GM23338 (cell line): ENCODE results near the gene OIP5.
"Not testable (repeated sequence)": the region's sequence is repeated elsewhere in the genome, so short reads cannot be mapped to it uniquely, and the experiment has no call there.

Experiments used
- CREB1 ChIP-seq: fragments of 250-450 bp; sonication (Bioruptor Pico); IDR thresholded peaks from 2 replicates; pipeline ENCODE4 v1.5.0; 2020; ENCODE audit warnings: low read depth, mild to moderate bottlenecking, moderate library complexity
- EZH2phosphoT487 ChIP-seq: fragments of 200-600 bp; sonication (generic); IDR thresholded peaks from one replicate; pipeline ENCODE4 v1.8.1; 2018; ENCODE audit warnings: antibody characterized with exemption; ENCODE audit not compliant: unreplicated experiment
- POLR2AphosphoS5 ChIP-seq: IDR thresholded peaks from 2 replicates; pipeline ENCODE4 v1.6.1; 2016; ENCODE audit warnings: antibody characterized with exemption, low read depth
- TF ChIP-seq, protein P1 (sequence below), 2 experiments: fragments of 200-600 bp in 1 of 2; sonication (generic) in 1 of 2; conservative IDR thresholded peaks; 2 replicates each; pipeline versions ENCODE4 v1.5.1 to v1.6.1; 2016 to 2017; ENCODE audit warnings: antibody characterized with exemption in 2 of 2, low read depth in 2 of 2, mild to moderate bottlenecking in 2 of 2, moderate library complexity in 1 of 2
- TF ChIP-seq, protein P2 (sequence below): IDR thresholded peaks from one replicate; pipeline ENCODE4 v1.6.1; 2018; ENCODE audit warnings: antibody characterized with exemption; ENCODE audit not compliant: unreplicated experiment

DNA sequence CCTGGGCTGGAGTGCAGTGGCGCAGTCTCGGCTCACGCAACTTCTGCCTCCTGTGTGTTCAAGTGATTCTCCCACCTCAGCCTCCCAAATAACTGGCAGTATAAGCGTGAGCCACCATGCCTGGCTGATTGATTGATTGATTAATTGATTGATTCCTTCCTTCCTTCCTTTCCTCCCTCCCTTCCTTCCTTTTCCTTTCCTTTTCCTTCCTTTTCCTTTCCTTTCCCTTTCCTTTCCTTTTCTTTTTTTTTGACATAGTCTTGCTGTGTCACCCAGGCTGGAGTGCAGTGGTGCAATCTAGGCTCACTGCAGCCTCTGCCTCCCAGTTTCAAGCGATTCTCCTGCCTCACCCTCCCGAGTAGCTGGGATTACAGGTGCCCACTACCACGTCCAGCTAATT, 71.5 kb downstream of the OIP5 start:
- TF ChIP-seq, protein P1, sequence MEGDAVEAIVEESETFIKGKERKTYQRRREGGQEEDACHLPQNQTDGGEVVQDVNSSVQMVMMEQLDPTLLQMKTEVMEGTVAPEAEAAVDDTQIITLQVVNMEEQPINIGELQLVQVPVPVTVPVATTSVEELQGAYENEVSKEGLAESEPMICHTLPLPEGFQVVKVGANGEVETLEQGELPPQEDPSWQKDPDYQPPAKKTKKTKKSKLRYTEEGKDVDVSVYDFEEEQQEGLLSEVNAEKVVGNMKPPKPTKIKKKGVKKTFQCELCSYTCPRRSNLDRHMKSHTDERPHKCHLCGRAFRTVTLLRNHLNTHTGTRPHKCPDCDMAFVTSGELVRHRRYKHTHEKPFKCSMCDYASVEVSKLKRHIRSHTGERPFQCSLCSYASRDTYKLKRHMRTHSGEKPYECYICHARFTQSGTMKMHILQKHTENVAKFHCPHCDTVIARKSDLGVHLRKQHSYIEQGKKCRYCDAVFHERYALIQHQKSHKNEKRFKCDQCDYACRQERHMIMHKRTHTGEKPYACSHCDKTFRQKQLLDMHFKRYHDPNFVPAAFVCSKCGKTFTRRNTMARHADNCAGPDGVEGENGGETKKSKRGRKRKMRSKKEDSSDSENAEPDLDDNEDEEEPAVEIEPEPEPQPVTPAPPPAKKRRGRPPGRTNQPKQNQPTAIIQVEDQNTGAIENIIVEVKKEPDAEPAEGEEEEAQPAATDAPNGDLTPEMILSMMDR (conservative IDR thresholded peaks at IDR 0.05; ENCODE audit: low read depth in 2 of 2): not testable (repeated sequence)
- not testable (repeated sequence) for TF ChIP-seq EZH2phosphoT487; POLR2AphosphoS5; CREB1 (CRISPR knock-in tag)
- TF ChIP-seq, protein P2, sequence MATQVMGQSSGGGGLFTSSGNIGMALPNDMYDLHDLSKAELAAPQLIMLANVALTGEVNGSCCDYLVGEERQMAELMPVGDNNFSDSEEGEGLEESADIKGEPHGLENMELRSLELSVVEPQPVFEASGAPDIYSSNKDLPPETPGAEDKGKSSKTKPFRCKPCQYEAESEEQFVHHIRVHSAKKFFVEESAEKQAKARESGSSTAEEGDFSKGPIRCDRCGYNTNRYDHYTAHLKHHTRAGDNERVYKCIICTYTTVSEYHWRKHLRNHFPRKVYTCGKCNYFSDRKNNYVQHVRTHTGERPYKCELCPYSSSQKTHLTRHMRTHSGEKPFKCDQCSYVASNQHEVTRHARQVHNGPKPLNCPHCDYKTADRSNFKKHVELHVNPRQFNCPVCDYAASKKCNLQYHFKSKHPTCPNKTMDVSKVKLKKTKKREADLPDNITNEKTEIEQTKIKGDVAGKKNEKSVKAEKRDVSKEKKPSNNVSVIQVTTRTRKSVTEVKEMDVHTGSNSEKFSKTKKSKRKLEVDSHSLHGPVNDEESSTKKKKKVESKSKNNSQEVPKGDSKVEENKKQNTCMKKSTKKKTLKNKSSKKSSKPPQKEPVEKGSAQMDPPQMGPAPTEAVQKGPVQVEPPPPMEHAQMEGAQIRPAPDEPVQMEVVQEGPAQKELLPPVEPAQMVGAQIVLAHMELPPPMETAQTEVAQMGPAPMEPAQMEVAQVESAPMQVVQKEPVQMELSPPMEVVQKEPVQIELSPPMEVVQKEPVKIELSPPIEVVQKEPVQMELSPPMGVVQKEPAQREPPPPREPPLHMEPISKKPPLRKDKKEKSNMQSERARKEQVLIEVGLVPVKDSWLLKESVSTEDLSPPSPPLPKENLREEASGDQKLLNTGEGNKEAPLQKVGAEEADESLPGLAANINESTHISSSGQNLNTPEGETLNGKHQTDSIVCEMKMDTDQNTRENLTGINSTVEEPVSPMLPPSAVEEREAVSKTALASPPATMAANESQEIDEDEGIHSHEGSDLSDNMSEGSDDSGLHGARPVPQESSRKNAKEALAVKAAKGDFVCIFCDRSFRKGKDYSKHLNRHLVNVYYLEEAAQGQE: not testable (repeated sequence)
